ENCODE results near the gene ZNF468.

GRCh38 chr19:52871466-52871865, 14.0 kb upstream of the ZNF468 start:
- no peak for TF ChIP-seq CTCF (IDR thresholded peaks at IDR 0.05)
- no peak for TF ChIP-seq POLR2A (IDR thresholded peaks at IDR 0.05)

Data from testis (tissue), 2 donors.